ENCODE results near the gene COPZ1. TPM values are rescaled to one million over a fixed set of nuclear protein-coding genes. Genes with fewer than 3 reads are reported as not detected.
A peak's percentile ranks its signal among the peaks of the same experiment; 100 is the strongest.

The COPZ1 gene
- total and polyA plus RNA-seq, 4 experiments from 2014 or later = 81.6 to 200 (median 121) TPM

DNA sequence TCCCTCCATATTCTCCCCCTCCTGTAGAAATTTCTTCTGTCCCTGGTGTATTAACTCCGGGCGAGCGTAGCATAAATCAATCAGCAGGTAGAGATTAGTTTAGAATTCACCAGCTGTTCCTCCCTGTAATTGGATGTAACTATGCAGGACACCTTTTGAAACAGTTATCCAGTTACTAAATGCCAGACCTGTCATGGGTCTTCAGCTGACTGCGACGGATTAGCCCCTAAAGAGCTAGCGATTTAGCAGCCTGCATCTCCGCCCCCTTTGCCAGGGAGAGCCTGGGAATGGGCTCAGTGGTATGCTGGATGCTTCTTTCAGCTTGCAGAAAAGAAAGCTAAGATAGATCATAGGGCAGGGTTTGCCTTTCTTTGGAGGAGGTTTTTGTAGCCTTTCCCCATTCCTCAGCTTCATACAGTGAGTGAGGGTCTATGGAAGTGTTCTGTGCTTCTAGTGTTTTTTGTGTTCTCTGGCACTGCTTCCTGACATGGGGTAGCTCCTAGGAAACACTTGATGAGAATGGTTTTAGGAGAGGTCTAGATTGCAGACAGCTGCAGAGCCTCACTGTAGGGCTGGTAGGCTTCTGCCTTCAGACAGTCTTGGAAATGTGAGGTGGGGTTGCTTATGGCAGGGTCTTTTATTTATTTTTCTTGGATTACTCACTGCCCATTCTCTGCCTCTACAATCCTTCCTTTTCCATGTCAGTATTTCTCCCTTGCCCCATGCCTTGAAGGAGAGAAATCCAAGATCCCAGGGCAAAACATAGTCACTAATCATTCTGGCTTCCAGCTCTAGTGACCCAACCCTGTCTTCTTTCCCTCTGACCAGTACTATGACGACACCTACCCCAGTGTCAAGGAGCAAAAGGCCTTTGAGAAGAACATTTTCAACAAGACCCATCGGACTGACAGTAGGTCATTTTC, 16.7 kb downstream of the COPZ1 start:
- H3K4me1 ChIP-seq (ENCODE audit: insufficient read depth, low read length) = no peaks in the 10 kb centered on the region
- intact Hi-C loops (cut with micrococcal nuclease) = no loop called here
- Mint-ChIP-seq H3K36me3 (peaks cover 34 to 52% of the 10 kb centered on the region in 2 donors), H3K4me3 (no peak overlapping the region), H3K27me3 (no peaks in the 10 kb centered on the region), H3K27ac (no peak overlapping the region), H3K9me3 (no peaks in the 10 kb centered on the region), H3K4me1 (peaks cover 0 to 11% (median 10%) of the 10 kb centered on the region in 4 donors)
- H3K27ac ChIP-seq (ENCODE audit: low read depth, low read length) = no peak overlapping the region
- peaks cover 47% of the 10 kb centered on the region for H3K36me3 ChIP-seq (ENCODE audit: insufficient read depth, low read length)
- H3K4me3 ChIP-seq (ENCODE audit: low read length in 2 of 2) = no peak overlapping the region
- DNase-seq = no peak
- no peaks in the 10 kb centered on the region for H3K27me3 ChIP-seq (ENCODE audit: insufficient read depth, low read length)
- CTCF ChIA-PET (ENCODE audit: partially characterized antibody) = interaction anchor here (0.7 to 2.8 kb wide), 8 partner anchors 10 to 29 kb away, joined by 3 to 9 read pairs (median 4); partner anchors contain the start of gene COPZ1
- POLR2A ChIA-PET (ENCODE audit: partially characterized antibody) = interaction anchor here (1.7 to 4.4 kb wide), 3 partner anchors 17 to 61 kb away, joined by 6 to 17 read pairs (median 6); partner anchors contain the start of genes CBX5, COPZ1 and HNRNPA1
- H3K9me3 ChIP-seq (ENCODE audit: control insufficient read depth in 1 of 2, low read length in 2 of 2) = no peaks in the 10 kb centered on the region

DNA sequence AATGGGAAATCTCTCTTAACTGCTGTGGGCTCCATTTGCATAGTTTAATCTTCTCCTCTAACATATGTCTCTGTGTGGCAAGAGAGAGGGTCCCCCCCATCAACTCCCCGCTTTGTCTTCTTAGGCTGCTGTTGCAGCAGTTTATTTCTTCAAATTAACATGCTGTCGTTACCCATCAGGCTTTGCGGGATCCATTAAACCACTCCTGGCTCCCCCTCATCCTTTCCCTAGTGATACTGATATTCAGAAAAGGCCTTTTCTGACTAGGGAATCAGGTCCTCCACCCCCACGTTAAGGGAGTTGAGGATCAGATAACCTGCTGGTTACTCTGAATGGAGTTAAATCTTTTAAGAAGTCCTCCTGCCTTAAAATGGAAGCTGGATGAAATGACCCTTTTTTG, 24.1 kb downstream of the COPZ1 start:
- Histone ChIP-seq H3K4me1 (ENCODE audit: insufficient read depth, low read length) (peaks cover 14% of the 10 kb centered on the region), H3K27ac (ENCODE audit: low read depth, low read length) (no peak overlapping the region), H3K4me3 (ENCODE audit: low read length in 2 of 2) (no peak overlapping the region), H3K9me3 (ENCODE audit: control insufficient read depth in 1 of 2, low read length in 2 of 2) (no peaks in the 10 kb centered on the region), H3K27me3 (ENCODE audit: insufficient read depth, low read length) (no peaks in the 10 kb centered on the region), H3K36me3 (ENCODE audit: insufficient read depth, low read length) (peaks cover 55% of the 10 kb centered on the region)
- intact Hi-C loops (cut with micrococcal nuclease) = no loop called here
- Mint-ChIP-seq H3K27ac (peak overlapping the region in 1 of 7 donors; percentile 68), H3K27me3 (no peaks in the 10 kb centered on the region), H3K36me3 (peaks cover 50 to 64% of the 10 kb centered on the region in 2 donors), H3K4me3 (no peak overlapping the region), H3K9me3 (no peaks in the 10 kb centered on the region), H3K4me1 (peaks cover 11 to 18% (median 12%) of the 10 kb centered on the region in 4 donors)
- ChIA-PET POLR2A (ENCODE audit: partially characterized antibody) (interaction anchor here (0.6 to 0.7 kb wide), 2 partner anchors 9 to 66 kb away, joined by 3 read pairs; no protein-coding TSS in a partner anchor), CTCF (ENCODE audit: partially characterized antibody) (interaction anchor here (1.6 kb wide), 1 partner anchor 13 kb away, joined by 4 read pairs; no protein-coding TSS in a partner anchor)
- DNase-seq = no peak

DNA sequence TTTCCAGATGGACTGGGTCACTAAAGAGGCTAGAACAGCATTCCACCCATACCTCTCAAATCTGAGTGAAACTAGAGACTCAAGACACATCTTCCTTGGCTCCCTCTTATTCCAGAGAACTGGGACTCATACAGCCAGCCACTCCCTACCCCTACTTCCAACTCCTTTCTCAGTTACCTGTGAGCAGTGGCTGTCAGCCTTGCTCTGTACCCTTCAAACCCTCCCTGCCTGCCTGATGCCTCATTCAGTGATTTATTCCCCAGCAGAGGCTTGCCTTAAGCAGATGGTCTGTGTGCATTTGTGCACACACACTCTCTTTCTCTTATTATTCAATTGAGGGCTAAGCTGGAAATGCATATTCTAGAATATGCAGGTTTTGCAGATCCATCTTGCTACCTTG, 24.7 kb downstream of the COPZ1 start:
- H3K36me3 ChIP-seq (ENCODE audit: insufficient read depth, low read length) = peaks cover 54% of the 10 kb centered on the region
- H3K4me3 Mint-ChIP-seq = peak overlapping the region in 1 of 8 donors; percentile 11
- no peaks in the 10 kb centered on the region for H3K27me3 ChIP-seq (ENCODE audit: insufficient read depth, low read length)
- peak overlapping the region in 1 of 7 donors; percentile 42 for H3K27ac Mint-ChIP-seq
- no peaks in the 10 kb centered on the region for H3K9me3 Mint-ChIP-seq
- peaks cover 11 to 18% (median 12%) of the 10 kb centered on the region in 4 donors for H3K4me1 Mint-ChIP-seq
- H3K4me3 ChIP-seq (ENCODE audit: low read length in 2 of 2) = no peak overlapping the region
- H3K27ac ChIP-seq (ENCODE audit: low read depth, low read length) = no peak overlapping the region
- H3K9me3 ChIP-seq (ENCODE audit: control insufficient read depth in 1 of 2, low read length in 2 of 2) = no peaks in the 10 kb centered on the region
- intact Hi-C loops (cut with micrococcal nuclease) = loop anchor here (10.0 kb wide), 1 partner anchor 355 kb away; no protein-coding TSS in a partner anchor
- ChIA-PET POLR2A (ENCODE audit: partially characterized antibody) (no interaction called here), CTCF (ENCODE audit: partially characterized antibody) (interaction anchor here (0.9 to 1.6 kb wide), 2 partner anchors 13 to 14 kb away, joined by 3 to 4 read pairs; no protein-coding TSS in a partner anchor)
- H3K4me1 ChIP-seq (ENCODE audit: insufficient read depth, low read length) = peaks cover 14% of the 10 kb centered on the region
- no peak for DNase-seq
- no peaks in the 10 kb centered on the region for H3K27me3 Mint-ChIP-seq
- H3K36me3 Mint-ChIP-seq = peaks cover 51 to 62% of the 10 kb centered on the region in 2 donors

DNA sequence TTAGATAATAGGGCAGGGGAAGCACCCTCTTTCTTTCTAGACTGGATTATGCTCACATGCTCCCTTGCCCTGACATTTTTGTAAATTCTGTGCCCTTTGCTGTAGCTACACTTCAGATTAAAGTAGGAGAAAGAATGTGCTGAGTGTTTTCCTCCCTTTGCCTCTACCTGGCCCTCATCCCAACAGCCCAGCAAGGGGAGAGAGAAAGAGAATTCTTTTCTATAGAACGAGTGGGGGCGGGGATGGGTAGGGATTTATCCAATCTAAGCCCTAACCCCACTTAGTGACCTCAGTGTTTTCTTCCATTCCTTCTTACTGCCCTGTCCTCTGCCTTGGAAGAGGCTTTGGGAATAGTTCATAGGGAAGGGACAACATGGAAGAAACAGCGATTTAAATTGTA, 25.8 kb downstream of the COPZ1 start:
- ChIA-PET CTCF (ENCODE audit: partially characterized antibody) (interaction anchor here (0.9 to 2.6 kb wide), 5 partner anchors 14 to 44 kb away, joined by 3 to 7 read pairs (median 4); partner anchors contain the start of gene COPZ1), POLR2A (ENCODE audit: partially characterized antibody) (interaction anchor here (1.8 to 2.1 kb wide), 2 partner anchors 9 to 71 kb away, joined by 5 to 7 read pairs; partner anchors contain the start of genes CBX5 and HNRNPA1)
- Histone ChIP-seq H3K27ac (ENCODE audit: low read depth, low read length) (no peak overlapping the region), H3K36me3 (ENCODE audit: insufficient read depth, low read length) (peaks cover 45% of the 10 kb centered on the region), H3K4me3 (ENCODE audit: low read length in 2 of 2) (no peak overlapping the region), H3K4me1 (ENCODE audit: insufficient read depth, low read length) (peaks cover 14% of the 10 kb centered on the region), H3K27me3 (ENCODE audit: insufficient read depth, low read length) (no peaks in the 10 kb centered on the region), H3K9me3 (ENCODE audit: control insufficient read depth in 1 of 2, low read length in 2 of 2) (no peaks in the 10 kb centered on the region)
- H3K9me3 Mint-ChIP-seq = no peaks in the 10 kb centered on the region
- no peaks in the 10 kb centered on the region for H3K27me3 Mint-ChIP-seq
- peaks cover 11 to 18% (median 12%) of the 10 kb centered on the region in 4 donors for H3K4me1 Mint-ChIP-seq
- peaks cover 49 to 55% of the 10 kb centered on the region in 2 donors for H3K36me3 Mint-ChIP-seq
- no peak for DNase-seq
- intact Hi-C loops (cut with micrococcal nuclease) = loop anchor here (10.0 kb wide), 1 partner anchor 356 kb away; no protein-coding TSS in a partner anchor
- no peak overlapping the region for H3K4me3 Mint-ChIP-seq
- H3K27ac Mint-ChIP-seq = peak overlapping the region in 2 of 7 donors; percentile 20 to 24

DNA sequence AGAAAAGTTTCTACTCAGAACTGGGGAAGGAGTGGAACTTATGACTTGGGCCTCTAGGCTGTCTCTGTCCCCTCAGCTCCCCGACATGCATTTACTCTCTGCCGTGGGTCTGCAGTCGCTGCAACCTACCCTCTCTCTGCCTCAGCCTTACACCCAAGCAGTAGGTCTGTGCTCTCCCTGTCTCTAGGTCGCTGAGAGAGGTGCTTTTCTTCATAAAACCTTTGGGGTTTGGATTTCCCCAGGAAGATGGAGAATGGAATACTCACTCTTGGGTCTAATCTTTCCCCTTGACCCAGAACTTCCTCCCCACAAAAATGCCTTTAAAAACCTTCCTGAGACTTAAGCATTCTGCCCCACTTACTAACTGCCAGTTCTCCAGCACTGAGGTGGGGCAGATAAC, 26.4 kb downstream of the COPZ1 start:
- Histone ChIP-seq H3K36me3 (ENCODE audit: insufficient read depth, low read length) (peaks cover 45% of the 10 kb centered on the region), H3K27ac (ENCODE audit: low read depth, low read length) (no peak overlapping the region), H3K4me3 (ENCODE audit: low read length in 2 of 2) (no peak overlapping the region), H3K4me1 (ENCODE audit: insufficient read depth, low read length) (peaks cover 14% of the 10 kb centered on the region), H3K9me3 (ENCODE audit: control insufficient read depth in 1 of 2, low read length in 2 of 2) (no peaks in the 10 kb centered on the region), H3K27me3 (ENCODE audit: insufficient read depth, low read length) (no peaks in the 10 kb centered on the region)
- ChIA-PET CTCF (ENCODE audit: partially characterized antibody) (interaction anchor here (1.2 to 2.6 kb wide), 2 partner anchors 26 to 45 kb away, joined by 3 to 7 read pairs; partner anchors contain the start of gene COPZ1), POLR2A (ENCODE audit: partially characterized antibody) (interaction anchor here (1.8 to 2.1 kb wide), 3 partner anchors 8 to 71 kb away, joined by 5 to 11 read pairs (median 7); partner anchors contain the start of genes CBX5, COPZ1 and HNRNPA1)
- Mint-ChIP-seq H3K4me3 (no peak overlapping the region), H3K27ac (peak overlapping the region in 2 of 7 donors; percentile 24 to 70), H3K36me3 (peaks cover 49 to 53% of the 10 kb centered on the region in 2 donors), H3K4me1 (peaks cover 11 to 18% (median 12%) of the 10 kb centered on the region in 4 donors), H3K27me3 (no peaks in the 10 kb centered on the region), H3K9me3 (no peaks in the 10 kb centered on the region)
- no peak for DNase-seq
- intact Hi-C loops (cut with micrococcal nuclease) = loop anchor here (10.0 kb wide), 1 partner anchor 357 kb away; no protein-coding TSS in a partner anchor

DNA sequence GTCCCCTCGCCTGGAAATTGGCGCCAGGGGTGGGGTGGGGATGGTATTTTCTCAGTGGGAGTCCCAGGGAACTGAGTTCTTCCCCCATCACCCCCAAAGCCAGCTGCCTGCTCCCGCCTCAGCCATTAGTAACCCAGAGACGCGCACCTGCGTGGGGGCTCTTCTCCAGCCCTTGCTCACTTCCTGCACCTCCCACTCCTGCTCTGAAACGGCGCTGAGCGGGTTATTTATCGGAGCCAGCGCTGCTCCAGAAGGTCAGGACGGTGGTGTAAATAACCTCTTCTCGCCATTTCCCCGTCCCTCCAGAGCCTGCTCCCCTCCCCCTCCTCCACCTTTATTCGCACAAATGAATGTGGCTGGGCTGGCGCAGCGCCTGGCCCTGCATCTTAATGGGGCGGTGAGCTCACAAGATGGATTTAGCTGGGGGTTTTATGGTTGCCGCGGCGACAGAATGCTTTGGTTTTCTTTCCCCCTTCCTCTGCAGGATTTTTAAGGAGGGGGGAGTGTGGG, 27.1 kb downstream of the COPZ1 start:
- Histone ChIP-seq H3K9me3 (ENCODE audit: control insufficient read depth in 1 of 2, low read length in 2 of 2) (no peaks in the 10 kb centered on the region), H3K4me3 (ENCODE audit: low read length in 2 of 2) (no peak overlapping the region), H3K27me3 (ENCODE audit: insufficient read depth, low read length) (no peaks in the 10 kb centered on the region), H3K36me3 (ENCODE audit: insufficient read depth, low read length) (peaks cover 41% of the 10 kb centered on the region), H3K27ac (ENCODE audit: low read depth, low read length) (no peak overlapping the region), H3K4me1 (ENCODE audit: insufficient read depth, low read length) (peaks cover 14% of the 10 kb centered on the region)
- H3K4me3 Mint-ChIP-seq = peak overlapping the region; percentile 72 to 85 (median 76)
- CTCF ChIA-PET (ENCODE audit: partially characterized antibody) = interaction anchor here (1.0 to 2.6 kb wide), 6 partner anchors 16 to 58 kb away, joined by 3 to 12 read pairs (median 6); partner anchors contain the start of gene COPZ1
- POLR2A ChIA-PET (ENCODE audit: partially characterized antibody) = interaction anchor here (0.7 to 2.1 kb wide), 6 partner anchors 7 to 136 kb away, joined by 3 to 11 read pairs (median 4); partner anchors contain the start of genes CBX5, COPZ1 and HNRNPA1
- H3K4me1 Mint-ChIP-seq = peaks cover 11 to 18% (median 12%) of the 10 kb centered on the region in 4 donors
- H3K27ac Mint-ChIP-seq = peak overlapping the region in 6 of 7 donors; percentile 70 to 91 (median 76)
- H3K36me3 Mint-ChIP-seq = peaks cover 44 to 46% of the 10 kb centered on the region in 2 donors
- intact Hi-C loops (cut with micrococcal nuclease) = loop anchor here (10.0 kb wide), 1 partner anchor 357 kb away; no protein-coding TSS in a partner anchor
- no peaks in the 10 kb centered on the region for H3K27me3 Mint-ChIP-seq
- no peak for DNase-seq
- no peaks in the 10 kb centered on the region for H3K9me3 Mint-ChIP-seq

Measured in CD4-positive, alpha-beta memory T cell (primary cell).